KOPT-K1 (cell line): ENCODE measurements around the gene UNC93A.
"Not testable (repeated sequence)": the region's sequence is repeated elsewhere in the genome, so short reads cannot be mapped to it uniquely, and the experiment has no call there.

Experiments used
- H3K27ac ChIP-seq: fragments of 200-600 bp; sonication (generic); 2 replicates; pipeline ENCODE4 v1.5.1; 2016; ENCODE audit warnings: antibody characterized with exemption, mild to moderate bottlenecking, low read depth, low read length; ENCODE audit not compliant: poor library complexity, severe bottlenecking
- H3K36me3 ChIP-seq: fragments of 200-600 bp; sonication (generic); 2 replicates; pipeline ENCODE4 v1.5.1; 2017; ENCODE audit warnings: antibody characterized with exemption, mild to moderate bottlenecking, low read length, moderate library complexity; ENCODE audit not compliant: insufficient read depth
- H3K9me3 ChIP-seq: fragments of 200-600 bp; sonication (generic); 2 replicates; pipeline ENCODE4 v1.5.1; 2017; ENCODE audit warnings: antibody characterized with exemption, low read length, mild to moderate bottlenecking; ENCODE audit not compliant: insufficient read depth, poor library complexity, severe bottlenecking

Gene UNC93A

DNA sequence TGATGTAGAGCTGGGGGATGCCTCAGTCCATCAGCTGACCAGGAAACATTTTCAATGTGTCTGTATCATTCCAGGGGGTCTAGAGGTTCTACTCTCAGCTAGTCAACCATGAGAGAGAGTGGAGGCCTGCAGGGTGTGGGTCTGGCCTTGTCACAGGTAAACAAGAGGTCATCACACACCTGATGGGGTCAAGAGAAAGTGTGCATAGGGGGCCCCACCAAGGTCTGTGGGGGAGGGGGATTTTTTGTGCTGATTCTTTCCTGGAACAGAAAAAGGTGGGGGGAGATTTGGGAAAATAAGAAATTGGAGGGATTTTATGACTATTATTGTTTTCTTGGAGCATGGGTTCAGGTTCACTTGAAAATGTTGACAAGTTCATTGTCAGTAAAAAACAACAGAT, 8.9 kb upstream of the UNC93A start:
- Histone ChIP-seq H3K27ac (no peak overlapping the region), H3K36me3 (no peaks in the 10 kb centered on the region), H3K9me3 (no peaks in the 10 kb centered on the region)

DNA sequence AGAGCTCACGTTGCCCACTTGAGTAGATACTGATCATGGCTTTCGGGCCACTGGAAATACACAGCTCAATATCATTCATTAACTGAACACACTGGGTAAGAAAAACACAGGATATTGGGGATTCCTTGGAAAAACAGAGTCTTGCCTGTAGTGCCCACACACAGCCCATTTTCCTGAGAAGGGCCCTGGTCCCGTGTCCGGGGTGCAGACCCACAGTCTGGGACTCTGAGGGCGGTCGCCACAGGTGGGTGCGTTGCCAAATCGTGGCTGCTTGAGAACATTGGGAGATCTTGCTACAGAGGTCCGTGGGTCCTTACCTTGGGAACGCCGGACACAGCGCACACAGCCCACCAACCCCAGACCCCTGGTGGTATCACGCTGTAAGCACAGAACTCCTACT, 6.5 kb upstream of the UNC93A start:
- not testable (repeated sequence) for H3K27ac ChIP-seq, H3K9me3 ChIP-seq, H3K36me3 ChIP-seq

DNA sequence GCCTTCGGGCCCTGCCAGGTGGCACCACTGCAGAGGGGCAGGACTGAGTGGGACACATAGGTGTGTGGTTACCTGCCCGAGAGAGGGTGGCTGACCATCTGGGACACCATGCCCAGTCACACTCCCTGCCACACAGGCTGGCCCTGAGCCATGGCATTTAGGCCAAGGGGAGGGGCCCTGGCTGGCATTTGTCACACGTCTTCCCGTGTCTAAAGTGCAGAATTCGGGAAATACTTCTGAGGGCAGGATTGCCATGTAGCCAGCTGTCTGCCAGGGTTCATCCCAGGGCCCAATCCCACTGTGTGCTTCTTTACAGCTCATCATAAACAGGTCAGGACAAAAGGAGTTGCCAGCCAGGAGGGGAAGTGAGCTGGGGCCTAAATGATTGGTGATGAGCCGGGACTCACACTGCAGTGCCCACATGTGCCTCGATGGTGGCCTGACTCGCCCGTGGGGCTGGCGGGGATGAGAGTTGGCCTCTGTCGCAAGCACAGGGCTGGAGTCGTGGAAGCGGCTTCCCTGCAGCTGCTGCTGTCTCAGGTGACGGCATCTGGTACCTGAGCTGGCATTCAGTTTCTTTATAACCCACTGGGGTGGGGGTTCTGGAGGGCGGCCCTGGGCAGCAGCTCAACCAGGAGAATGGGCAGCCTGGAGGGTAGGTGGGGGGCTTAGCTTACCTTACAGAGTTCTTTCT, 5.9 kb upstream of the UNC93A start:
- Histone ChIP-seq H3K27ac (no peak overlapping the region), H3K36me3 (no peaks in the 10 kb centered on the region), H3K9me3 (no peaks in the 10 kb centered on the region)

DNA sequence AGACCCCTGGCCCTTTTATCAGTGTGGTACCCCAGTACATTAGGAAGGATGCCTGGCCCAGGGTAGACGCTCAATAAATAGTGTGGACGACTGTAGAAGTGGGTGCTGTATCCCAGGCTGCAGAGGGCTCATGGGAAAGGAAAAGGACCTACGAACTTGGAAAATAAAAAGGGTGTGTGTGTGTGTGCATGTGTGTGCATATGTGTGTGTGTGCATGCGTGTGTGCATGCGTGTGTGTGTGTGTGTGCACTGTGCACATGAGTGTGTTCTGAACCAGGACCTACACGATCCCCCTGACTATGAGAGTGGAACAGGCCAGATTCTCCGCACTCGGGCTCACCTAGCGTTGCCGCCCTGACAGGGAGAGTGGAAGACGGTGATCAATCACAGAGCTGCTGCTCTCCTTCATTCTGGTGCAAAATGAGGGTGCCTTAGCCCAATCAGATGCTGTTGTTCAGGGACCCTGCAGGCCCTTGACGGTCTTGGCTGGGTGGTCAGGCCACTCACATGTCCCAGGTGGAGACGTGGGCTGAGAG, 3.5 kb upstream of the UNC93A start:
- Histone ChIP-seq H3K9me3 (no peaks in the 10 kb centered on the region), H3K36me3 (no peaks in the 10 kb centered on the region), H3K27ac (no peak overlapping the region)

DNA sequence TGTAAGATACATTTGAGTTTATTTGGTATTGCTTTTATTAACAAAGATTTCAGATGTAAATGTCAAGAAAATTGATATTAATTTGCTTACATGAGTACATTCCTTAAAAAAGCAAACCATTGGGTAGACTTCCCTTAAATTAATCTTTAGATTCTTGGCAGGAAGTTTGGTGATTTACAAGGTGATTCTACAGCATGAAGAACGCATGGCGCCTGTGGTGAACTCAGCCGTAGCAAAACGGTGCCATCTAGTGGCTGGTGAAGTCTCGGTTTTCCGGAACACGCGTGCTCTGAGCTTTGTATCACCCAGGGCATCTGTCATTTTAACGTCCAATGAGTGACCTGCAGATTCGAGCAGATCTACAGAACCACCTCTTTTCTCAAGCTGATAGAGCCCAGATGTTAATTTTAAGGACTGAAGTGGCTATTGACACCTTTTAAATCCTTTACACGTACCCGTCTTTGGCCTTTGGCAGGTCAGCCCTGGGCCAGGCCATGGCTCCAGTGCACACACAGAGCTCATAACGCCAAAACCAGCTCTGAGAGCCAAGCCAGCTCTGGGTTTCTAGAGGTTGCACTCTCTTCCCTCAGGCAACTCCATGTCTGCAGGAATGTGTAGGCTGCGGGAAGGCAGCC, 2.4 kb upstream of the UNC93A start:
- not testable (repeated sequence) for H3K27ac ChIP-seq, H3K9me3 ChIP-seq, H3K36me3 ChIP-seq

DNA sequence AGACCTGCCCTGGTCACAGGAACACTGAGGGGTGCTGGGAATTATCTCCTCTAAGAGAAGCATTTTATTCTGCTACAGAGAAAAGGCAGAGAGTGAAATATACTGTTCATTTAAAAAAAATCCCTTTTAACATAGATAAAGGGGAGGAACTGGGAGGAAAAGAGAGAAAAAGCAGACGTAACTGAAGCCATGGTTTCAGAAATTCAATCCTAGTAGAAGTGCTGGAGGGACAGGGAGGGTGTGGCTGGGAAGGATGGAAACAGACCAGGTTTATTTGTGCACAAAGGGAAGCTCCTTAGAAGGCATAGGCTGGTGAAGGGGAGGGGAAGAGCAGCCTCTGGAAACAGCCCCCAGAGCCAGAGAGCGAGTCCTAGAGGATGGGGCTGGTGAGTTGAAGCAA, 1.8 kb upstream of the UNC93A start:
- H3K9me3 ChIP-seq, H3K36me3 ChIP-seq, H3K27ac ChIP-seq: not testable (repeated sequence)

DNA sequence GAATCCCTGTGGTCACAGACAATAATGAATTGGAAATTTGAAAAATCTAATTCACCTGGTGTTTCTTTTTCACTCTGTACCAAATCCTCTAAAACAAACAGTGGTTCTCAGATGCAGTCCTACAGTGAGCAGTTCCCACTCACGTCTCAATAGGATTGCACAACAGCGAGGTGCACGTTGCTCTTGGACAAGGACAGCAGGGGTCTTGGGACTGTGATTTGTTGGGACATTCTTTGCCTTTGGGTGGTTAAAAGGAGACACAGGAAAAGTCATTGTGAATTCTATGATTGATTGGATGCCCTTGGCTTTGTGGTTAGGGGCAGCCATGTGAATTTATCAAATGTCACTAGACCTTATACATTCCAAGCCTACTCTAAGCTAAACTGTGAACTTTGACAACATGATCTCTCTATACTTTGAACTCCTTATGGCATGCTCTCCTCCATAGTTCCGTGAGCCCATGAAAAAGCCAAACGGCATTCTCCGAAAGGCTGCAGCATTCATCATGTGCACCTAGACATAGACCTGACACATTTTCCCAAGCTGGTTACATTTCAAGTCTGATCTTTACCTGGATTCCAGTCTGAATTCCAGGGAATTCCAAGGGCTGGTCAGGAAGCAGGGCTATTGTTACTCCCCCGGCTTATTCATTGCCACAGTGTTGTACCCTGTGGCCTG, 647 bp downstream of the UNC93A start:
- no peaks in the 10 kb centered on the region for H3K36me3 ChIP-seq
- no peaks in the 10 kb centered on the region for H3K9me3 ChIP-seq
- no peak overlapping the region for H3K27ac ChIP-seq

DNA sequence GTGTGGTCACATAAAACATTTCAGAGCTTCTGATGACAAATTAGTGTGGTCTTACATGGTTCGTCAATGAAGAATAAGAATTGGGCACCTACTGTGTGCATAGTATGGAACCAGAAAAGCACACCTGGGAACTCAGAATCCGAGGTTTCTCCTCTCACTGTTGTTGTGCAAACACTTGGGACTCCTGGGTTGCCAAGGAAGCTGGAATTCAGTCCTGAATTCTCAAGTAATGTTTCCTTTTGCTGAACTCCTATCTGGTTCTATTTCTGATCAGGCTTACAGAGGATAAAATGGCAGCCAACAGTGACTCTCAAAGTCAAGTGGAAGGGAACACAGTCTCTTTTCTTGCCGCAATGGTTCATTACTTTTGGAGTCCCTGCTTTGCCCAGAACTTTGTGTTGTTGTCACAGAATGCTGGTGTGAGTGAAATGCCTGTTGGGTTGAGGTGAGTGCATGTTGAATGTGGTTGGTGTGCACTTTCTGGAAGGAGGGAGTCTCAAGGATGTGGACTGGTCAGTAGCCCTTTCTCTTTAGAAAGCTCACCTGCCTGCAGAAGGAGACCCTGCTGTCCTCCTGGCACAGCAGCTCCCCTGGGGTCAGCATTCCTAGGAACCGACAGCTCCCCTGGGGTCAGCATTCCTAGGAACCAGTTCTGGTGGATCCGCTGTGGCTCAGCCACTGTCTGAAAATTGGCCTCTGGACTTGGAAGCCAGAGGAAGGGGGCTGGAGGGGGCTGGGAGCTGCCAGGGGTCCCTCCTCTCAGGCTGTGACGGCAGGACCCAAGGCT, 1.4 kb downstream of the UNC93A start:
- no peaks in the 10 kb centered on the region for H3K9me3 ChIP-seq
- H3K36me3 ChIP-seq = no peaks in the 10 kb centered on the region
- no peak overlapping the region for H3K27ac ChIP-seq

DNA sequence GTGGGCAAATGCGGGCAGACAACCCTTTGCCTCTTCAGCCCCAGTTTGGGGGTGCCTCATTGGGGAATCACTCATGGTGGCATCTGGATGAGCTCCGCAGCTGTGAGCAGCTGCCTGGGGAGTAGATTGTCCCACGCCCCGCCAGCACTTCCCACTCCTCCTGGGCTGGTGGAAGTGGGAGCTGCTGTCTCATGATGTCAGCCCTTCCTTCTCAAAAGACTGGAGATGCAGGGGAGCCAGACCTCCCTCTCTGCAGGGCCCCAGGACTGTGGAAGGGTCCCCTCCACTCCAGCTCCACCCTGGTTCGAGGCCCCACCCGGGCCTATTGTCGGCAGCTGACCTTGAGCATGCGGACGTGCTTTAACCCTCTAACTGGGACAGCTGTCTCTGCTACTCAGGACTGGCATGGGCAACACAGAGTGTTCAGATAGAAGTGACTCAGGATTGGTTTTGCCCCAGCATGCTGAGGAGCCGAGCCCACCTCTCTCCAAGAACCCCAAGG, 2.0 kb downstream of the UNC93A start:
- no peaks in the 10 kb centered on the region for H3K36me3 ChIP-seq
- no peak overlapping the region for H3K27ac ChIP-seq
- H3K9me3 ChIP-seq = no peaks in the 10 kb centered on the region

DNA sequence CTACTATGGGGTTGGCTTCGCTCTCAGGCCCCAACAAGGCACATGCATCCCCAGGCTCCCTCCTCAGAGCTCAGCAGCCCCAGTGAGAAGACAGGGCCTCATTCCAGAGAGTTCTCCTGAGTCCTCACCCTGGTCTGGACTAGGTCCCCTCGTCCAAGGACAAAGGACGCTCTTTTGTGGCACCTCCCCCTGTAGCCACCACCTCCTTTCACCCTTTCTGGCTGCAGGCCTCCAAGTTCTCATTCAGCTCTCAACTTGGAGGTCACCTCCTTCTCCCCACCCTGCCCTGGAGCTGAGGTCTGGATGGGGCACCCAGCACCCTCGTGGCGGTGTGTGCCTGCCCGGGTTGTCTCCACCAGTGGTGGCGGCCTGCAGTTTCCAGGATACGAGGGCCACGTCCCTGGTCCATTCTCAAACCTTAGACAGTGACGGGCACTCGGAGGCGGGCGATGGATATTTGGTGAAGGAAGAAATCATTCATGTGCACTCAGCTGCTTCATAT, 2.5 kb downstream of the UNC93A start:
- Histone ChIP-seq H3K9me3 (no peaks in the 10 kb centered on the region), H3K27ac (no peak overlapping the region)

DNA sequence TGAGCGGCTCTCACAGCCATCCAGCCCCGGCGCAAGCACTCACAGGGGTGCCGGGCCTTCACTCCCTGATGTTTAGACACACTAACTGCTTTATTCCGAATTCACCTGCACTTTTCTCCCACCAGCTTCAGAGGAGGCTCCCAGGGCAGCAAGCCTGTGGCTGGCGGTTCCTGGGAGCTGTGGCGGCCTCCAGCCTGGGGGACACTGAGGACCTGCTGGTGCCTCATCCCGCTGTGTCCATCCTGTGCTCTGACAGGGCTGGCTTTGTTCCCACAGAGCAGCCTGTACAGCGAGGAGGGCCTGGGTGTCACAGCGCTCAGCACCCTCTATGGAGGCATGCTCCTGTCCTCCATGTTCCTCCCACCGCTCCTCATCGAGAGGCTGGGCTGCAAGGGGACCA, 3.1 kb downstream of the UNC93A start:
- no peaks in the 10 kb centered on the region for H3K9me3 ChIP-seq
- no peak overlapping the region for H3K27ac ChIP-seq
- H3K36me3 ChIP-seq = no peaks in the 10 kb centered on the region

More for the DNA sequence above, 2.5 kb downstream of the UNC93A start:
- no peaks in the 10 kb centered on the region for H3K36me3 ChIP-seq

DNA sequence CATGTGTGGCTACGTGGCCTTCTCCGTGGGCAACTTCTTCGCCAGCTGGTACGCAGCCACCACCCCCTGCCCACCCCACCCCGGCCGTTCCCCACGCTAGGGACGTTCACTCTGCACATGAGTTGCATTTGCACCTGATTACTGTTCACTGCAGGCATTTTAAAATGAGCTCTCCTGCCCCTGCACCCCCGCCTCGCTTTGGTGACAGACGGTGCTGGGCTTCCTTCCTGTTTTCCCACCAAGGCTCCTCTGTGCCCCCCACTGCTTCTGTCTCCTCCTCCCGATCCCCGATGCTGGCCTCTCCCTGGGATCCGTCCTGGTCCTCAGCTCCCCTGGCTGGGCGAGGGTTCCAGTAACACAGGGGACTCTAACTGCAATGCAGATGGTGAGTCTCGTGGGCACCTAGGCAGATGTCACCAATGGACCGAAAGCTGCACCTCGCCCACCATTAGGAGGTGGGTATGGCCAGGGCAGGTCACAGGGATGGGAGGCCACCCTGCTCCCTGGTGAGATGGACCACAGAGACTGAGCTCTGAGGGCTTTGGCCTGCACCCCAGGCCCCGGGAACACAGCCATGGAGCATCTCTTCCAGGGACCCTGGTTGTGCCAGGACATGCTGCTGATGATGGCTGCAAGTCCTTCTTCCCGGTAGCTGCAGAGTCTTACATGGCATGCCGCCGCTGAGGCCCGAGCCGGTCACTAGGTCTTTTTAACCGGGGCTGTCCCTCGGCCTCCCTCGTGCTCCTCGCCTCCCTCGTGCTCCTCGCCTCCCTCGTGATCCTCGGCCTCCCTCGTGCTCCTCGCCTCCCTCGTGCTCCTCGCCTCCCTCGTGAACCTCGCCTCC, 3.8 kb downstream of the UNC93A start:
- Histone ChIP-seq H3K36me3 (no peaks in the 10 kb centered on the region), H3K27ac (no peak overlapping the region), H3K9me3 (no peaks in the 10 kb centered on the region)

DNA sequence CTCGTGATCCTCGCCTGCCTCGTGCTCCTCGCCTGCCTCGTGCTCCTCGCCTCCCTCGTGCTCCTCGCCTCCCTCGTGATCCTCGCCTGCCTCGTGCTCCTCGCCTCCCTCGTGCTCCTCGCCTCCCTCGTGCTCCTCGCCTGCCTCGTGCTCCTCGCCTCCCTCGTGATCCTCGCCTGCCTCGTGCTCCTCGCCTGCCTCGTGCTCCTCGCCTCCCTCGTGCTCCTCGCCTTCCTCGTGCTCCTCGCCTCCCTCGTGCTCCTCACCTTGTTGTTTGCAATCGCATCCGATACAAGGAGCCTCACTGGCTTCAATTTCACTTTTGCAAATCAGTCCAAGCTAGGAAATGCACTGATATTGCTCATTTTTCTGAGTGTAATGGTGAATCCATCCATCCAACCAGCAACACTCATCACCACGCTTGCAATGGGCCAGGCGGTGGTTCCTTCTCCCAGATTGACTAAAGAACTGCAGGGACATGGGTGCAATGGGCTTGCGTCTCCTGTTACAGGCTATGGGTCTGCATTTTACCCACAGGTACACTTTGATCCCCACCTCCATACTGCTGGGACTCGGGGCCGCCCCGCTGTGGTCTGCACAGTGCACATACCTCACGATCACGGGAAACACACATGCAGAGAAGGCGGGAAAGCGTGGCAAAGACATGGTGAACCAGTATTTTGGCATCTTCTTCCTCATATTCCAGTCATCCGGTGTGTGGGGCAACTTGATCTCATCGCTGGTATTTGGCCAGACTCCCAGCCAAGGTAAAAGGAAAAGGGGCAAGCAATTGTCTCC, 4.6 kb downstream of the UNC93A start:
- Histone ChIP-seq H3K9me3 (no peaks in the 10 kb centered on the region), H3K27ac (no peak overlapping the region), H3K36me3 (no peaks in the 10 kb centered on the region)
